D341Med (cell line): ENCODE results near the gene CD81.

Source experiments
- DNase-seq: peaks from one replicate; pipeline ENCODE4 v3.0.0; 2012; ENCODE audit warnings: low spot score

Gene CD81

GRCh38 chr11:2377511-2378443 lies 667 bp downstream of the CD81 start:
- peak; percentile 84 for DNase-seq

- DNase-seq, result no peak
These were observed 1.6 kb downstream of the CD81 start for GRCh38 chr11:2378527-2379210.

- DNase-seq, result peak; percentile 53
These were observed 2.5 kb downstream of the CD81 start for GRCh38 chr11:2379466-2380174.

- no peak for DNase-seq
These were observed 3.3 kb downstream of the CD81 start for GRCh38 chr11:2380396-2380795.

- DNase-seq, result no peak
These were observed 3.8 kb downstream of the CD81 start for GRCh38 chr11:2380807-2381350.

GRCh38 chr11:2381494-2382128 lies 4.5 kb downstream of the CD81 start:
- no peak for DNase-seq

- DNase-seq, result no peak
These were observed 5.0 kb downstream of the CD81 start for GRCh38 chr11:2382129-2382517.

GRCh38 chr11:2382936-2383851 lies 6.1 kb downstream of the CD81 start:
- DNase-seq, result no peak

- no peak for DNase-seq
These were observed 7.0 kb downstream of the CD81 start for GRCh38 chr11:2383852-2384804.

GRCh38 chr11:2385156-2386151 lies 8.3 kb downstream of the CD81 start:
- no peak for DNase-seq

GRCh38 chr11:2386591-2386990 lies 9.5 kb downstream of the CD81 start:
- DNase-seq, result no peak

- DNase-seq, result no peak
These were observed 10.3 kb downstream of the CD81 start for GRCh38 chr11:2387266-2387987.

GRCh38 chr11:2388431-2389376 lies 11.6 kb downstream of the CD81 start:
- DNase-seq, result no peak

GRCh38 chr11:2389377-2390026 lies 12.4 kb downstream of the CD81 start:
- DNase-seq, result no peak

- no peak for DNase-seq
These were observed 13.1 kb downstream of the CD81 start for GRCh38 chr11:2390091-2390724.
